Hindlimb muscle (tissue), 1 donor: ENCODE measurements around the gene RIMBP2. TPM values are rescaled to one million over a fixed set of nuclear protein-coding genes. Genes with fewer than 3 reads are reported as not detected.

ENCODE experiments used
- DNase-seq: peaks from one replicate; pipeline ENCODE4 v3.0.0-alpha.2; 2013
- polyA plus RNA-seq: library from polyadenylated mRNA; unstranded; fragments of 120-200 nt; gene quantifications from one replicate; pipeline ENCODE4 v1.2.1, GENCODE V29; 2013; ENCODE audit not compliant: insufficient read length

RIMBP2 gene
- polyA plus RNA-seq, 1 donor, result 0.75 TPM

GRCh38 chr12:130398100-130398848 lies 317.8 kb downstream of the RIMBP2 start:
- DNase-seq, result no peak

DNA sequence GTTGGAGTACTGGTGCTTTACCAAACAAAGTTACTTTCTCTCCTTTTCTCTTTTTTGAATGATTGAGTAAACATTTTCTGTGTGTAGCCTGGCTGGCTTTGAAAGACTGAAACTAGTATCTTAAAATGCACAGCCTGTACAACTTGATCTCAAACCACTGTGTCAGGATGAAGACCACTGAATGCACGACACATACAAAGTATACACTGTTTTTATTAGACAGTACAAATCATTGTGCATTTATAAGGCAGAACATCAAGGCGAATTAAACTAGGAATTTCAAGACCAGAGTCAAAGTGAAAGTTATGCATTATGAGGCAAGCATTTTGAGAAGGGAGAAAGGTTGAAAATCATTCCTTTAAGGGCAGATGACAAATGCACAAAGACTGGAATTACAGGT lies 319.4 kb downstream of the RIMBP2 start:
- DNase-seq, result no peak

GRCh38 chr12:130394906-130395305 lies 321.2 kb downstream of the RIMBP2 start:
- no peak for DNase-seq

DNA sequence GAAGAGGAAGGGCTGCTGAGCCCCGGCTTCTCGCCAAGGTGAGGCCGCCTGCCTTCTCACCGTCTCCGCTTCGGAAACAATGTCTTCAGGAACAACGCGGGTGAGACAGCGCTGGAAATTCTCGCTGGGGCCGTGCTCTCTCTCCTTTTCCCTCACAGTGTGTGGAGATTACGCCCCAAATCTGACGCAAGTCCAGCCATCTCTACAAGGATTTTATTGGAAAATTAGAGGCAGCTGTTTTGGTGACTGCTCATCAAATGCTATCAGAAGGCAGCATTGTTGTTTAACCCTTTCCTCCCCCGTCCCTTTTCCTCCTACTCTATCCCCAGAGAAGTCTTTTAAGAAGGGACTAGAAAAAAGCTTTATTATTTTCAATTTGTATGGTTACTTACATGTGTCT lies 324.9 kb downstream of the RIMBP2 start:
- DNase-seq, result no peak

DNA sequence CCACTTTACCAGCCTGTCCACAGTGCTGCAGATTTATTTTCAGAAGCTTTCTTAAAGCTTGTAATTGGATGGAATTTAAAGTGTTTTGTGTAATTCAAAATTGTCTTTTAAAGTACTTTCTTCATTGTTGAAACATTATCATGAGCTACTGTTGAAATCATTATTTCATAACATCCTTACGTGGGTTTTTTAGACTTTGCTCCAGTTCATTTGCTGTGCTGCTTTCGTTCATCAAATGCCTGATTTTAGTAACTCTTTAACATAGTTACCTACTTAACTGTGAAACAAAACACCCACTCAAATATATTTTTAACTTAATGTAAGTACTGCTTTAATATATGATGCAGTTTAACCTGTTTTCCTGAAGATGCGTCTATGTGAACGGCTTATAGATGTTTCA lies 330.9 kb downstream of the RIMBP2 start:
- DNase-seq, result no peak

DNA sequence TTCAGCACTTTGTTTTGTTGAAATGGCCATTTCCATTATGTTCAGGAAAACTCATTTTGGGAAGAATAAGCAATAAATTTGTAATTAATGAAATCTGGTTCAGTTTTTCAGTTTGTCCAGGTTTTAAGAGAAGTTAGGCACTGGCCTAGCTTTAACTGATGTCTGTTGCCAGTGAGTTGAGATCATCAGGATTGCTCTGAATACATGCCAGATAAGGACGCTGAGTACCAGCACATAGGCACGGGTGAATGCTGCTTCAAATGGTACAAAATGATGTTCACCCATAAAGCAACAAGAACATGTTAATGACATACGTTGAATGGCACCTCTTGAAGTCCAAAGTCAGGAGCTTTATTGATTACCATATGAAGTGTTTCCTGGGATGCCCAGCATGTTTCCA lies 331.9 kb downstream of the RIMBP2 start:
- no peak for DNase-seq

- no peak for DNase-seq
These were observed 333.3 kb downstream of the RIMBP2 start for GRCh38 chr12:130382818-130383217.

DNA sequence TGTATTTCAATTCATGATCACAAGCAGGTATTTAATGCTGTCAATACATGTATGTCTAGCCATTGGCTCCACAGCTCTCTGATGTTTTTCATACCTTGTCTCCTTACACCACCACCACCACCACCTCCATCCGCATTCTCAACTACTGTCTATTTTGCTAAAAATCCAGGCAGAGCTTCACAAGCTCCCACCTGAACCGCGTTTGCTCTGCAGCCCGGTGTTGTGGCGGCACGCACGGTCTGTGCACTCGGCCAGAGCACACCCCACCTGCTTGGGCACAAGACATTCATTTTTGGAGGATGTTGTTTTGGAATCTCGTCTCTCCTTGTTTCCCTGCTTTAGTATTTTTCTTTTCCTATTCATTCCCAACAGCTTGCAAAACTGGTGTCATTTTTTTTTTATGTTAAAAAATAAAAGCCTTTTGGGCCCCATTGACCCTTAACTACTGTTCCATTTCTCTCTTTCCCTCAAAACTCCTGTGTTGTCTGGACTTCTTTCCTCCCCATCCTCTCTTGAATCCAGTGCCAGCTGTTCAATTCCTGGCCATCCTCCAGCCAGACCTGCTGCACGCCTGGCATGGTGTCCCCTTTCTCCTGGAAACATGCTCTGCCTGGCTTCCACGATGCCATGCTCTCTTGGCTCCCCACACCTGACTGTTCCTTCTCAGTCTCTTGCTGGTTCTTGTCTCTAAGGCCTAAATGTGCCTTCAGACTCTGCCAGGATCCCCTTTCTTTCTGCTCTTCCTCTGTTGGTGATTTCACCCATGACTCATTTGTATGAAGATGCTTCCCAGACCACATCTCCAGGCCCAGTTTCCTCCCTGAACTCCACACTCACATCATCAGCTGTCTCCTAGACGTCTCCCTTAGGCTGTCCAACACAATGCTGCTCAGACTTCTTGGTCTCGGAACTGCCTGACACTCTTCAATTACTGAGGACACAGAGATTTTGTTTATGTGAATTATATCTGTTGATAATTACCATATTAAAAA lies 340.5 kb downstream of the RIMBP2 start:
- DNase-seq, result no peak

GRCh38 chr12:130374083-130374482 lies 342.0 kb downstream of the RIMBP2 start:
- DNase-seq, result no peak

GRCh38 chr12:130372936-130373335 lies 343.2 kb downstream of the RIMBP2 start:
- DNase-seq, result no peak

GRCh38 chr12:130371296-130371695 lies 344.8 kb downstream of the RIMBP2 start:
- DNase-seq, result no peak

- DNase-seq, result no peak
These were observed 346.3 kb downstream of the RIMBP2 start for GRCh38 chr12:130369816-130370215.

DNA sequence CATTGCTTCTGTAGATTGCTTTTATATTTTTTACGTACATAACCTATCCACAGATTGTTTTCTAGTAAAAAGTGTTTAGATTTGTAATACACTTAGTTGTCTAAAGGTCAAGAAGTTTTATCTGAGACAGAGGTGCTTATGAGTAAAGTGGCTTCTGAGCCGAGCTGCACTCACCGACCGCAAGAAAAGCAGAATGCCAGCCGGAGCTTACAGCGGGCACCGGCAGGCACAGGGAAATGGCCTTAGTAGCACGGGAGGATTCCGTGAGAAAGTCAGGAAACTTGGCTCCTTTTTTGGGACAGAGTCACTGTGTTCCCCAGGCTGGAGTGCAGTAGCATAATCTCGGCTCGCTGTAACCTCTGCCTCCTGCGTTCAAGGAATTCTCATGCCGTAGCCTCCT lies 348.6 kb downstream of the RIMBP2 start:
- no peak for DNase-seq

DNA sequence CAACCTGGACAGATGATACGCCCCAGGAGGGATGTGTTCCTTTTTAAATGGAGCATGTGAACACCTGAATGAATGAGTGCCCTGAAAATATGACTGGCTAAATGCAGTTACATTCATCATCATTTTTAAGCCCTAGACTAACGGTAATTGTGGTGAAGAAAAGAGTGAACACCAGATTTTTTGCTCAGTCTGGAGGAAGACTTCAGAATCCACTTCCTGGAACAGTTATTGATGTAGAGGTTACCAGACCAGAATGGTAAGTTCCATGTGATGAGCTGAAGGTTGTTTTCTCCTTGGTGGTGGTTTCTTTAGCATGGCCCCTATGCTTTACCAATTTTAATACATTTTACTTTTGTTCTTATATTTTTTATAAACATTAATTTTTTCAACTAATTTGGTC lies 349.1 kb downstream of the RIMBP2 start:
- no peak for DNase-seq

GRCh38 chr12:130366159-130366558 lies 349.9 kb downstream of the RIMBP2 start:
- DNase-seq, result no peak

DNA sequence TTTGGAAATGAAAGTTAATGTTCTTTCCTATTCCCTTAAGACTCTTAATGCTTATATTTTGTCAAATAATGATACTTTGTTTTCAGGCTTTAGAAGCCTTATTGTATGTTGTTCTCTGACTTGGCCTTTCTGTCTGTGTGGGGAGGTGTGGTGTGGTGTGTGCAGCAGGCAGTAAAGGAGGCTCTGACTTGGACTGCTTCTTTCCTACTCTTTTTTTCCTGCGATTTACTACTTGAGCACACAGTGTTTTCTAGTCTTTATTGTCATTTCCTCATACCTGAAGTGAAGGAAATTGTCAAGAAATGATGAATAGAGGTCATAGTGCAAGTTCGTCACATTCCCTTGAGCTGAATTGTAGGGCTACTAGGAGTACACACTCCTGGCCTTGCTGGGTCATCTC lies 351.5 kb downstream of the RIMBP2 start:
- DNase-seq, result no peak

DNA sequence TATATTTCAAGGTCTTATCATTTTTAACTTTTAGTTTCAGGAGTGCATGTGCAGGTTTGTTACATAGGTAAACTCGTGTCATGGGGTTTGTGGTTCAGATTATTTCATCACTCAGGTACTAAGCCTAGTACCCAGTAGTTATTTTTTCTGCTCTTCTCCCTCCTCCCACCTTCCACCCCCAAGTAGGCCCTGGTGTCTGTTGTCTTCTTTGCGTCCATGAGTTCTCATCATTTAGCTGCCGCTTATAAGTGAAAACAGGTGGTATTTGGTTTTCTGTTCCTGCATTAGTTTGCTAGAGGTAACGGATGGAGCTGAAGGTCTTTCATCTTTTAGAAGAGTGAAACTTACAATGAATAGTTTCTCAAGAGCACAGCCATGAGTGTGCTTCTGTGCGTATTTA lies 354.0 kb downstream of the RIMBP2 start:
- no peak for DNase-seq

DNA sequence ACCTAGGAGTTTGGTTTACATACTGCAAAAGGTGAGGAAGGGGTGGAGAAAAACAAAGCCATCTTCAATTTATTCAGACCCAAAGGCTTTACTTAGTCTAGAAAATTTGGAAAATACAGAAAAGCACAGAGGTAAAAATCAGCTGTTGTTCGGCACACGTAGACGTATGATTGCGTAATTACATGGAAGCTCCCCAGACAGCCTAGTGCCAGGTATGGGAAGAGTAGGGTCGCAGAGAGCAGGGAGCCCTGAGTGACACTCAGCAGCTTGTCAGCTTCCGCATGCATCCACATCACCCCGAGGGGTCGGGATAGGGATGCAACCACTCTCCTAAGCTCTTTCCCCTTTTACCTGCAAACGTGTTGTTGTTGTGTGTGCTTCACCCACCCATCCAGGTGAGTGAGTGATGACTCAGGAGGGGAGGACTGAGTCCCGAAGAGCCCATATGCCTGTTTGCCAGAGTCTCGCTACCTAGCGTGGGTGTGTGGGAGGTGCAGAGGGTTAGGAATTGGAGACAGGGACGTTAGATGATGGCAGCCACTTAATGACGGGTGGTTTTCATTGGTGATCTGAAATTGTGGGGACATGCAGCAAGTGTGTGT lies 358.3 kb downstream of the RIMBP2 start:
- DNase-seq, result no peak

- DNase-seq, result no peak
These were observed 358.9 kb downstream of the RIMBP2 start for GRCh38 chr12:130357241-130357640.

GRCh38 chr12:130356222-130356621 lies 359.9 kb downstream of the RIMBP2 start:
- DNase-seq, result no peak

DNA sequence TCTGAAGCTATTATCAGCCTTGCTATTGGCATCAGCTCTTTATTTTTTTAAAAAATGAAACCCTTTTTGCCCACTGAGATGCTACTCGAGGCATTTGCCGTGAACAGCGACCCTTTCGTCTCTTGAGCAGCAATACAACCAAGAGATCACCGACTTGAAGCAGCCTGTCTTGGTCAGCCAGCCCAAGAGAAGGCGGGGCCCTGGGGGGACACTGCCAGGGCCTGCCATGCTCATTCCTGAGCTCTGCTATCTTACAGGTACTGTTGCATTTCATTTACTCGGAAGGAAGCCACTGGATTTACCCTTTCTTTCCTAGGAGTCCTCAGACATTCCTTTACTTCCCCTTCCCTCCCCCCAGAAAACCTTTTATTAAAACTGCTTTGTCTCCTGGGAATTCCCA lies 361.7 kb downstream of the RIMBP2 start:
- DNase-seq, result no peak

GRCh38 chr12:130353081-130353480 lies 363.0 kb downstream of the RIMBP2 start:
- no peak for DNase-seq

- DNase-seq, result no peak
These were observed 364.8 kb downstream of the RIMBP2 start for GRCh38 chr12:130351326-130351725.
